Ishikawa (cell line): ENCODE measurements around the gene KCNJ6.

Experiments
- CEBPB ChIP-seq: IDR thresholded peaks from 2 replicates; pipeline ENCODE4 v1.6.1; 2012
- CREB1 ChIP-seq: IDR thresholded peaks from 2 replicates; pipeline ENCODE4 v1.6.1; 2012; ENCODE audit warnings: low read depth
- EGR1 ChIP-seq: IDR thresholded peaks from 2 replicates; pipeline ENCODE4 v1.6.1; 2012
- EP300 ChIP-seq: IDR thresholded peaks from 2 replicates; pipeline ENCODE4 v1.6.1; 2012; ENCODE audit warnings: borderline replicate concordance
- FOXM1 ChIP-seq: IDR thresholded peaks from 2 replicates; pipeline ENCODE4 v1.6.1; 2012; ENCODE audit warnings: low read depth, borderline replicate concordance
- MAX ChIP-seq: IDR thresholded peaks from 2 replicates; pipeline ENCODE4 v1.6.1; 2012
- NFIC ChIP-seq: IDR thresholded peaks from 2 replicates; pipeline ENCODE4 v1.6.1; 2012
- RAD21 ChIP-seq: IDR thresholded peaks from 2 replicates; pipeline ENCODE4 v1.6.1; 2012; ENCODE audit warnings: low read depth
- TAF1 ChIP-seq: IDR thresholded peaks from 2 replicates; pipeline ENCODE4 v1.6.1; 2012; ENCODE audit warnings: low read depth, mild to moderate bottlenecking
- TCF12 ChIP-seq: IDR thresholded peaks from 2 replicates; pipeline ENCODE4 v1.6.1; 2012; ENCODE audit warnings: low read depth
- TEAD4 ChIP-seq: IDR thresholded peaks from 2 replicates; pipeline ENCODE4 v1.6.1; 2012
- USF1 ChIP-seq: IDR thresholded peaks from 2 replicates; pipeline ENCODE4 v1.6.1; 2012
- YY1 ChIP-seq: IDR thresholded peaks from 2 replicates; pipeline ENCODE4 v1.6.1; 2012; ENCODE audit warnings: low read depth
- ZBTB7A ChIP-seq: IDR thresholded peaks from 2 replicates; pipeline ENCODE4 v1.6.1; 2012; ENCODE audit warnings: low read depth
- TF ChIP-seq, protein P1 (sequence below): IDR thresholded peaks from 2 replicates; pipeline ENCODE4 v1.6.1; 2012; ENCODE audit warnings: low read depth, mild to moderate bottlenecking

KCNJ6 gene

GRCh38 chr21:37843191-37843590, 73.1 kb downstream of the KCNJ6 start:
- TF ChIP-seq EP300, result no peak
- TF ChIP-seq TCF12, result no peak
- TF ChIP-seq ZBTB7A, result no peak
- TF ChIP-seq FOXM1, result no peak
- no peak for TF ChIP-seq TAF1
- no peak for TF ChIP-seq RAD21
- TF ChIP-seq, protein P1, sequence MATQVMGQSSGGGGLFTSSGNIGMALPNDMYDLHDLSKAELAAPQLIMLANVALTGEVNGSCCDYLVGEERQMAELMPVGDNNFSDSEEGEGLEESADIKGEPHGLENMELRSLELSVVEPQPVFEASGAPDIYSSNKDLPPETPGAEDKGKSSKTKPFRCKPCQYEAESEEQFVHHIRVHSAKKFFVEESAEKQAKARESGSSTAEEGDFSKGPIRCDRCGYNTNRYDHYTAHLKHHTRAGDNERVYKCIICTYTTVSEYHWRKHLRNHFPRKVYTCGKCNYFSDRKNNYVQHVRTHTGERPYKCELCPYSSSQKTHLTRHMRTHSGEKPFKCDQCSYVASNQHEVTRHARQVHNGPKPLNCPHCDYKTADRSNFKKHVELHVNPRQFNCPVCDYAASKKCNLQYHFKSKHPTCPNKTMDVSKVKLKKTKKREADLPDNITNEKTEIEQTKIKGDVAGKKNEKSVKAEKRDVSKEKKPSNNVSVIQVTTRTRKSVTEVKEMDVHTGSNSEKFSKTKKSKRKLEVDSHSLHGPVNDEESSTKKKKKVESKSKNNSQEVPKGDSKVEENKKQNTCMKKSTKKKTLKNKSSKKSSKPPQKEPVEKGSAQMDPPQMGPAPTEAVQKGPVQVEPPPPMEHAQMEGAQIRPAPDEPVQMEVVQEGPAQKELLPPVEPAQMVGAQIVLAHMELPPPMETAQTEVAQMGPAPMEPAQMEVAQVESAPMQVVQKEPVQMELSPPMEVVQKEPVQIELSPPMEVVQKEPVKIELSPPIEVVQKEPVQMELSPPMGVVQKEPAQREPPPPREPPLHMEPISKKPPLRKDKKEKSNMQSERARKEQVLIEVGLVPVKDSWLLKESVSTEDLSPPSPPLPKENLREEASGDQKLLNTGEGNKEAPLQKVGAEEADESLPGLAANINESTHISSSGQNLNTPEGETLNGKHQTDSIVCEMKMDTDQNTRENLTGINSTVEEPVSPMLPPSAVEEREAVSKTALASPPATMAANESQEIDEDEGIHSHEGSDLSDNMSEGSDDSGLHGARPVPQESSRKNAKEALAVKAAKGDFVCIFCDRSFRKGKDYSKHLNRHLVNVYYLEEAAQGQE, result no peak
- TF ChIP-seq MAX, result no peak
- TF ChIP-seq TEAD4, result no peak
- no peak for TF ChIP-seq NFIC
- no peak for TF ChIP-seq CEBPB
- TF ChIP-seq CREB1, result no peak
- no peak for TF ChIP-seq EGR1
- no peak for TF ChIP-seq YY1
- TF ChIP-seq USF1, result no peak

GRCh38 chr21:37842163-37842919, 73.9 kb downstream of the KCNJ6 start:
- TF ChIP-seq YY1 (no peak), ZBTB7A (no peak), FOXM1 (no peak), RAD21 (no peak), MAX (no peak), NFIC (no peak), TAF1 (no peak), EP300 (no peak), CEBPB (no peak), CREB1 (no peak), TEAD4 (no peak)
- TF ChIP-seq, protein P1, result no peak

DNA sequence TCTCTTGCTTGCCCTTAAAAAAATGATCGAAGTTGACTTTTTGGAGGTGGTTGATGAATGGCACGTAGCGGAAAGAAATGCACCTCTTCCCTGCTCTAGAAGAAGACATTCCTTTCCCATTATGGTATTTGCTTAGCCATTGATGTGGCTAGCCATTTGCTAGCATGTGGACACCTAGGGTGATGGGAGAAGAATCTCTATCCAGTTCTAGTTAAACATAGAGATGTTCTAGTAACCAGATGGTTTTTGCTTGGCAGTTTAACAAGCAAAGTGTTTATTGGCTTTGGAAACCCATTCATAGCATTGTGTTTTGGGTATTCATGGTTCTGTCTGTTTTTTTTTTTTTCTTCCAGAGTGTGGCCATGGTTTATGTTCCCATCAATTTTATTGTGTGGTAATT, 78.9 kb downstream of the KCNJ6 start:
- TF ChIP-seq YY1, result no peak
- no peak for TF ChIP-seq TEAD4
- no peak for TF ChIP-seq USF1
- TF ChIP-seq FOXM1, result no peak
- no peak for TF ChIP-seq RAD21
- TF ChIP-seq EP300, result no peak
- no peak for TF ChIP-seq TCF12
- TF ChIP-seq TAF1, result no peak
- TF ChIP-seq MAX, result no peak
- TF ChIP-seq, protein P1, result no peak
- no peak for TF ChIP-seq CEBPB
- TF ChIP-seq EGR1, result no peak
- TF ChIP-seq ZBTB7A, result no peak
- TF ChIP-seq NFIC, result no peak
- TF ChIP-seq CREB1, result no peak

DNA sequence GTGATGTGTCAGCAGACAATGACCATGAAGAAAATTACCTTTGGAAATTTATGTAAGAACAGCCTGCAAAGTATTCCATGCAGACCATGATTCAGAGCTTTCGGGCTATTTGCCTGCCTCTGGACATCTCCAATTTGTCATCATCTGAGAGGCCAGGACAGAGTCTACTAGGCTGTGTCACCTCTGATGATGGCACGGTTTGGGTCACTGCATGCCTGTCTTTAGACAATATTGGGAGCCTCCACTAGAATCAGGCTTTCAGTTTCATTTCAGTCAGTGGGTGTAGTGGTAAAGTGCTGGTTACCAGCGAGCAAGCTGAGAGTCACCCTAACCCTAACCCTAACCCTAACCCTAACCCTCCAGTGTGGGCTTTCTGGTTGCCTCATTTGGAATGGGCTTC, 80.8 kb downstream of the KCNJ6 start:
- TF ChIP-seq CREB1, result no peak
- TF ChIP-seq NFIC, result no peak
- no peak for TF ChIP-seq YY1
- TF ChIP-seq TEAD4, result no peak
- TF ChIP-seq FOXM1, result no peak
- TF ChIP-seq EGR1, result no peak
- TF ChIP-seq USF1, result no peak
- TF ChIP-seq CEBPB, result no peak
- TF ChIP-seq, protein P1, result no peak
- no peak for TF ChIP-seq EP300
- no peak for TF ChIP-seq RAD21
